Mucosa of descending colon (tissue), 3 donors: ENCODE results near the gene UBA52. TPM values are rescaled to one million over a fixed set of nuclear protein-coding genes. Genes with fewer than 3 reads are reported as not detected.

Source experiments
- ATAC-seq: fragments of 200-7000 bp; cut with Tn5 transposase; one replicate; pipeline ENCODE4 v1.9.1; 2020; ENCODE audit warnings: mild to moderate bottlenecking, moderate library complexity
- DNase-seq, 3 donors: peaks; one replicate each; pipeline ENCODE4 v3.0.0-alpha.2; 2020
- H3K36me3 ChIP-seq: fragments of 200-600 bp; one replicate; pipeline ENCODE4 v1.8.0; 2021; ENCODE audit warnings: low read depth, mild to moderate bottlenecking
- H3K4me1 ChIP-seq: fragments of 200-600 bp; one replicate; pipeline ENCODE4 v1.8.0; 2021; ENCODE audit warnings: low read depth, mild to moderate bottlenecking
- H3K4me3 ChIP-seq: fragments of 200-600 bp; one replicate; pipeline ENCODE4 v1.8.0; 2021; ENCODE audit warnings: mild to moderate bottlenecking
- H3K9me3 ChIP-seq: fragments of 200-600 bp; one replicate; pipeline ENCODE4 v1.8.0; 2021; ENCODE audit warnings: mild to moderate bottlenecking
- CTCF ChIP-seq: fragments of 200-600 bp; IDR thresholded peaks from one replicate; pipeline ENCODE4 v1.8.0; 2022; ENCODE audit warnings: antibody characterized with exemption, mild to moderate bottlenecking
- intact Hi-C, 2 donors: fragments of 100-400 bp; cut with DNase I in 1 of 2; cut with micrococcal nuclease in 1 of 2; formaldehyde crosslinking; loops; one replicate each; pipeline versions ENCODE4 v1.11.0 to v1.11.1; 2022; cut with DNase I, micrococcal nuclease
- total RNA-seq, 3 donors: library from RNA; stranded (reverse); fragmentation: NEBNext Ultra II Directional in 2 of 3; extraction: Animal tissue kit (Norgen Biotek cat#: 25700) in 2 of 3; gene quantifications; one replicate each; pipeline versions ENCODE4 v1.2.1 to v1.2.4, GENCODE V29; 2021 to 2023
- donor health status: DM: no; HTN: no; CAD: no; lungs with moderate emphysema.
- donor health status: DM: no; HTN: no; CAD: no.
- donor health status: DM: no; HTN: yes; CAD: no.

The UBA52 gene
- total RNA-seq, 3 donors from 2014 or later: 771 to 910 (median 811) TPM

GRCh38 chr19:18605546-18606280 is 34.1 kb downstream of the UBA52 start:
- DNase-seq (no peak), ATAC-seq (no peak)
- Histone ChIP-seq H3K36me3 (no peaks in the 10 kb centered on the region), H3K9me3 (no peaks in the 10 kb centered on the region), H3K4me1 (peaks cover 10% of the 10 kb centered on the region), H3K4me3 (no peak overlapping the region)
- intact Hi-C loops: no loop called here
- TF ChIP-seq CTCF: no peak

- Histone ChIP-seq H3K36me3 (no peaks in the 10 kb centered on the region), H3K9me3 (no peaks in the 10 kb centered on the region), H3K4me3 (no peak within 1 kb of the TSS), H3K4me1 (peaks cover 17% of the 10 kb centered on the region)
- intact Hi-C loops: no loop called here
- no peak for ATAC-seq
- no peak for DNase-seq
- no peak for TF ChIP-seq CTCF
These were observed 34.9 kb downstream of the UBA52 start, which contains the start of gene CRLF1 for GRCh38 chr19:18606281-18607225. CRLF1 (minus strand) TSS chr19:18606799; CDS start chr19:18606656, 143 bp downstream.

- Histone ChIP-seq H3K36me3 (no peaks in the 10 kb centered on the region), H3K4me1 (peaks cover 26% of the 10 kb centered on the region), H3K9me3 (no peaks in the 10 kb centered on the region), H3K4me3 (no peak overlapping the region)
- no peak for DNase-seq
- ATAC-seq: no peak
- no peak for TF ChIP-seq CTCF
- intact Hi-C loops: no loop called here
These were observed 35.8 kb downstream of the UBA52 start for GRCh38 chr19:18607226-18608101.

- intact Hi-C loops: no loop called here
- TF ChIP-seq CTCF: no peak
- H3K9me3 ChIP-seq: no peaks in the 10 kb centered on the region
- H3K36me3 ChIP-seq: no peaks in the 10 kb centered on the region
- ATAC-seq (no peak), DNase-seq (no peak)
- peaks cover 32% of the 10 kb centered on the region for H3K4me1 ChIP-seq
- H3K4me3 ChIP-seq: no peak overlapping the region
These were observed 36.6 kb downstream of the UBA52 start for GRCh38 chr19:18608102-18608804.
